Smooth muscle cell (in vitro differentiated cells): Measurements from ENCODE around the gene ITGB2. TPM values are rescaled to one million over a fixed set of nuclear protein-coding genes. Genes with fewer than 3 reads are reported as not detected.

ENCODE experiments used
- DNase-seq: peaks from one replicate; lab custom pipeline; 2025; ENCODE audit not compliant: unreplicated experiment; lab: John Stamatoyannopoulos, UW
- H2AFZ ChIP-seq: fragments of 200-600 bp; sonication (generic); 2 replicates; pipeline ENCODE4 v1.6.0; 2016; ENCODE audit warnings: antibody characterized with exemption, low read depth, mild to moderate bottlenecking
- H3F3A ChIP-seq: fragments of 200-600 bp; sonication (generic); 2 replicates; pipeline ENCODE4 v1.6.0; 2017; ENCODE audit warnings: antibody characterized with exemption, low read depth
- H3K27ac ChIP-seq: fragments of 200-600 bp; sonication (generic); 2 replicates; pipeline ENCODE4 v1.5.1; 2016; ENCODE audit warnings: low read depth, mild to moderate bottlenecking
- H3K27me3 ChIP-seq: fragments of 200-600 bp; sonication (generic); 2 replicates; pipeline ENCODE4 v1.6.1; 2016; ENCODE audit warnings: low read depth, mild to moderate bottlenecking
- H3K36me3 ChIP-seq: fragments of 200-600 bp; sonication (generic); 2 replicates; pipeline ENCODE4 v1.5.1; 2016; ENCODE audit warnings: low read depth
- H3K4me1 ChIP-seq: fragments of 200-600 bp; sonication (generic); 2 replicates; pipeline ENCODE4 v1.5.1; 2016; ENCODE audit warnings: low read depth
- H3K4me2 ChIP-seq: fragments of 200-600 bp; sonication (generic); 2 replicates; pipeline ENCODE4 v1.6.0; 2016; ENCODE audit warnings: mild to moderate bottlenecking
- H3K4me3 ChIP-seq: fragments of 200-600 bp; sonication (generic); 2 replicates; pipeline ENCODE4 v1.5.1; 2016; ENCODE audit warnings: mild to moderate bottlenecking
- H3K79me2 ChIP-seq: fragments of 200-600 bp; sonication (generic); 2 replicates; pipeline ENCODE4 v1.6.0; 2016; ENCODE audit warnings: low read depth, mild to moderate bottlenecking
- H3K9ac ChIP-seq: fragments of 200-600 bp; sonication (generic); 2 replicates; pipeline ENCODE4 v1.6.0; 2016; ENCODE audit warnings: low read depth
- H3K9me3 ChIP-seq: fragments of 200-600 bp; sonication (generic); replicated peaks from 2 replicates; pipeline ENCODE4 v1.5.1; 2016; ENCODE audit warnings: low read depth
- H4K20me1 ChIP-seq: fragments of 200-600 bp; sonication (generic); 2 replicates; pipeline ENCODE4 v1.6.0; 2016; ENCODE audit warnings: low read depth
- WGBS: methylation state at CpG from one replicate; pipeline ENCODE4 v1.1.7; 2016; ENCODE audit warnings: low lambda C conversion rate; 5-methylcytosine and 5-hydroxymethylcytosine counted together
- polyA plus RNA-seq: library from polyadenylated mRNA; unstranded; fragments of >200 nt; fragmentation: Nextera tagmentation; extraction: Ambion mirVana; gene quantifications from 2 replicates; pipeline ENCODE4 v1.2.1, GENCODE V29; 2016
- total RNA-seq: library from RNA; depleted of rRNA; stranded (reverse); fragments of >200 nt; gene quantifications from 2 replicates; pipeline ENCODE4 v1.2.3, GENCODE V29; 2014
- TF ChIP-seq, protein P1 (sequence below): fragments of 200-600 bp; sonication (generic); IDR thresholded peaks from 2 replicates; pipeline ENCODE4 v1.5.1; 2017; ENCODE audit warnings: borderline replicate concordance, mild to moderate bottlenecking, antibody characterized with exemption; ENCODE audit not compliant: insufficient read depth, poor library complexity, severe bottlenecking

The ITGB2 gene
- total and polyA plus RNA-seq, 2 experiments from 2014 or later: 0.18 to 0.86 TPM

DNA sequence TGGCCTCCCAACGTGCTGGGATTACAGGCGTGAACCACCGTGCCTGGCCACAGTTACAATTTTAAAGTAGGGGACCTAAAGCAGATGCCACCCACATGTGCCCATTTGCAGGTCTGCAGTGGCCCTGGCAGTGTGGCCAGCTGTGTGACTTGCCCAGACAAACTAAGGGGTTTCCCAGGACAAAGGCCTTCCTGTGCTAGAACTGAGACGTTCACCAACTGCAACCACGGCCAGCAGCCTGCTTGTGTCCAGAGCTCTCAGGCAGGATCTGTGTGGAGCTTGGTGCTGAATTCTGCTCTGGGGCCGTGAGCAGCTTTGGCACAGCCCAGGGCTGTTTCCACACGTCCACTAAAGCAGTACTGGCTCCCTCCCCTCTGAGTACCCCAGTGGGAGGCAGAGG is 36.6 kb downstream of the ITGB2 start:
- Histone ChIP-seq H3K36me3 (no peaks in the 10 kb centered on the region), H3K9me3 (no peaks in the 10 kb centered on the region), H3K27ac (no peak overlapping the region), H3K27me3 (no peaks in the 10 kb centered on the region), H2AFZ (no peak overlapping the region), H3F3A (peaks cover 9% of the 10 kb centered on the region), H3K4me1 (no peaks in the 10 kb centered on the region), H4K20me1 (no peaks in the 10 kb centered on the region), H3K9ac (no peak overlapping the region), H3K79me2 (no peaks in the 10 kb centered on the region), H3K4me3 (no peak overlapping the region), H3K4me2 (no peak overlapping the region)
- WGBS: 81% methylated on average over 7 of the region's 7 CpGs
- TF ChIP-seq, protein P1, sequence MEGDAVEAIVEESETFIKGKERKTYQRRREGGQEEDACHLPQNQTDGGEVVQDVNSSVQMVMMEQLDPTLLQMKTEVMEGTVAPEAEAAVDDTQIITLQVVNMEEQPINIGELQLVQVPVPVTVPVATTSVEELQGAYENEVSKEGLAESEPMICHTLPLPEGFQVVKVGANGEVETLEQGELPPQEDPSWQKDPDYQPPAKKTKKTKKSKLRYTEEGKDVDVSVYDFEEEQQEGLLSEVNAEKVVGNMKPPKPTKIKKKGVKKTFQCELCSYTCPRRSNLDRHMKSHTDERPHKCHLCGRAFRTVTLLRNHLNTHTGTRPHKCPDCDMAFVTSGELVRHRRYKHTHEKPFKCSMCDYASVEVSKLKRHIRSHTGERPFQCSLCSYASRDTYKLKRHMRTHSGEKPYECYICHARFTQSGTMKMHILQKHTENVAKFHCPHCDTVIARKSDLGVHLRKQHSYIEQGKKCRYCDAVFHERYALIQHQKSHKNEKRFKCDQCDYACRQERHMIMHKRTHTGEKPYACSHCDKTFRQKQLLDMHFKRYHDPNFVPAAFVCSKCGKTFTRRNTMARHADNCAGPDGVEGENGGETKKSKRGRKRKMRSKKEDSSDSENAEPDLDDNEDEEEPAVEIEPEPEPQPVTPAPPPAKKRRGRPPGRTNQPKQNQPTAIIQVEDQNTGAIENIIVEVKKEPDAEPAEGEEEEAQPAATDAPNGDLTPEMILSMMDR: no peak
- no peak for DNase-seq

DNA sequence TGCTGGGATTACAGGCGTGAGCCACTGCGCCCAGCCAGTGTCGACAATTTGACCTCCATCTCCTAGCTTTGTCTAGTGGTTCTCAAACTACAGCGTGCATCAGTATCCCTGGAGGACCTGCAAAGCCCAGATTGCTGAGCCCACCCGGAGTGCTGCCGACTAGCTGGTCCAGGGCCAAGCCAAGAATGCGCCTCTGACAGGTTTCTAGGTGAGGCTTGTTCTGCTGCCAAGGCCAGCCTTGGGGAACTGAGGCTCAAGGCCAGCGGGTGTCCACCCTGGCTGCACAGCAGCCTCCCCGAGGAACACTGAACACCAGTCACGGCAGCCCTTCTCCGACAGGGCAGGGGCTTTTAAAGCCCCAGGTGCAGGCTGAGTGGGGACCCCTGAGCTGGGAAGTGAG is 37.4 kb downstream of the ITGB2 start:
- 96% methylated on average over 11 of the region's 11 CpGs for WGBS
- no peak overlapping the region for H3K27ac ChIP-seq
- DNase-seq: no peak

DNA sequence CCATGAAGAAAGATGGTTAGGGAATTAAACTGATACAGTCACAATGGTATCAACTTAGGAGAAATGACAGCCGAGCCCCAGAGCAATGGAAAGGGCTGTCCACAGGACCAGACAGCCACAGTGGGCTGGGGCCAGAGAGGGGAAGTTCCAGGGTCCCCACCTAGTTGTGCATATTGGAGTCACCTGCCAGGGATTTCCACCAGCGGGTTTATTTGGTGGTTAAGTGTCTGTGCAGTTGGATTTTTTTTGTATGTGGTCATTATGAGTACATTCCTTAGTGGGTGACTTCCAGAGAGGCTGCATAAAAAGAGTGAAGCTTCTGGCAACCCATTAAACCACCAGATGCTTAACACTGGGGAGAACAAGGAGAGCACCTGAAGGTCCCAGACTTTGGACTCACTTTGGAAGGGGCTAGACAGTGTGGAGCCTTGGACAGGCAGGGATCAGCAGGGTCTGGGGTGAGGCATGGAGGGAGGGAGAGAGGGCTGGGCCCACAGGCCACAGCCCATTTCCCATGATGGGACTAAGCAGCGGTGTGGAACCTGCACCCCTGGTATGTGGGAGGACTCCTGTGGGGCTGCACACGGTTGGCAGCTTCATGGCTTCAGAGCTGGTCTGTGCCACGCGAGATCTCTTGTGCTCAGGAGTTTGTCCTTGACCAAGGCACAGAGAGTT is 39.4 kb downstream of the ITGB2 start:
- TF ChIP-seq, protein P1: no peak
- H3K4me3 ChIP-seq: no peak overlapping the region
- H3K27me3 ChIP-seq: no peaks in the 10 kb centered on the region
- no peak for DNase-seq
- WGBS: 69% methylated on average over 5 of the region's 6 CpGs
- H3K79me2 ChIP-seq: no peaks in the 10 kb centered on the region
- H3K4me1 ChIP-seq: no peaks in the 10 kb centered on the region
- H3K36me3 ChIP-seq: no peaks in the 10 kb centered on the region
- H3K9me3 ChIP-seq: no peaks in the 10 kb centered on the region
- peak overlapping the region; percentile 54 for H3K27ac ChIP-seq
- peak overlapping the region; percentile 4 for H3K9ac ChIP-seq
- no peak overlapping the region for H2AFZ ChIP-seq
- H4K20me1 ChIP-seq: no peaks in the 10 kb centered on the region
- H3F3A ChIP-seq: peaks cover 9% of the 10 kb centered on the region
- H3K4me2 ChIP-seq: peak overlapping the region; percentile 48

More for the DNA sequence above, 37.4 kb downstream of the ITGB2 start:
- H2AFZ ChIP-seq: no peak overlapping the region
- H3K4me1 ChIP-seq: no peaks in the 10 kb centered on the region
- no peaks in the 10 kb centered on the region for H4K20me1 ChIP-seq
- no peaks in the 10 kb centered on the region for H3K79me2 ChIP-seq
- TF ChIP-seq, protein P1: no peak
- H3K9me3 ChIP-seq: no peaks in the 10 kb centered on the region
- no peak overlapping the region for H3K9ac ChIP-seq
- no peak overlapping the region for H3K4me2 ChIP-seq
- no peaks in the 10 kb centered on the region for H3K27me3 ChIP-seq
- H3K4me3 ChIP-seq: no peak overlapping the region
- no peaks in the 10 kb centered on the region for H3K36me3 ChIP-seq
- peaks cover 9% of the 10 kb centered on the region for H3F3A ChIP-seq
